MCF 10A (cell line): ENCODE data around the gene MYRIP. TPM values are rescaled to one million over a fixed set of nuclear protein-coding genes. Genes with fewer than 3 reads are reported as not detected.

Source experiments
- BruUV-seq: library from RNA; stranded (reverse); fragments of 400-500 nt; replicated peaks from 2 replicates; lab custom pipeline; 2021; lab: Mats Ljungman, UMichigan
- CTCF ChIA-PET: fragments of 300-600 bp; sonication (Branson Sonifier 250); formaldehyde crosslinking; extraction: SDS; loops from one replicate; lab custom pipeline; 2021; ENCODE audit warnings: antibody characterized with exemption, inconsistent platforms; lab: Yijun Ruan, JAX
- POLR2A ChIA-PET: fragments of 300-600, 350-650 bp; sonication (Branson Sonifier 250); formaldehyde crosslinking; extraction: SDS; loops from one replicate; lab custom pipeline; 2020; ENCODE audit warnings: antibody characterized with exemption, inconsistent platforms; lab: Yijun Ruan, JAX
- DNase-seq: peaks from one replicate; pipeline ENCODE4 v3.0.0-alpha.2; 2018; ENCODE audit not compliant: unreplicated experiment
- H3K27ac Mint-ChIP-seq: one replicate; pipeline ENCODE4 v1.8.0; 2022; ENCODE audit warnings: mild to moderate bottlenecking, low read depth, mixed read lengths; ENCODE audit not compliant: unreplicated experiment
- H3K27me3 Mint-ChIP-seq: one replicate; pipeline ENCODE4 v1.8.0; 2022; ENCODE audit warnings: mixed read lengths; ENCODE audit not compliant: insufficient read depth, unreplicated experiment
- H3K36me3 Mint-ChIP-seq: one replicate; pipeline ENCODE4 v1.8.0; 2022; ENCODE audit warnings: mild to moderate bottlenecking, moderate library complexity, mixed read lengths; ENCODE audit not compliant: insufficient read depth, unreplicated experiment
- H3K4me1 Mint-ChIP-seq: one replicate; pipeline ENCODE4 v1.8.0; 2022; ENCODE audit warnings: mixed read lengths; ENCODE audit not compliant: insufficient read depth, unreplicated experiment
- H3K4me3 Mint-ChIP-seq: one replicate; pipeline ENCODE4 v1.8.0; 2022; ENCODE audit warnings: mild to moderate bottlenecking, moderate library complexity, mixed read lengths; ENCODE audit not compliant: unreplicated experiment
- H3K9me3 Mint-ChIP-seq: one replicate; pipeline ENCODE4 v1.8.0; 2022; ENCODE audit warnings: mixed read lengths; ENCODE audit not compliant: unreplicated experiment
- CTCF ChIP-seq: fragments of 200-600 bp; IDR thresholded peaks from one replicate; pipeline ENCODE4 v1.8.0; 2022; ENCODE audit warnings: antibody characterized with exemption, mild to moderate bottlenecking; ENCODE audit not compliant: unreplicated experiment
- intact Hi-C: fragments of 100-400 bp; cut with micrococcal nuclease; formaldehyde crosslinking; loops from 2 replicates; pipeline ENCODE4 v1.14.1; 2022
- total RNA-seq: library from RNA; stranded (reverse); gene quantifications from 2 replicates; pipeline ENCODE4 v1.2.3, GENCODE V29; 2022

MYRIP gene
- total RNA-seq, 1 experiment from 2014 or later, result 0.19 TPM

GRCh38 chr3:40181182-40181581, 371.8 kb downstream of the MYRIP start:
- peaks cover 6% of the 10 kb centered on the region for H3K4me1 Mint-ChIP-seq
- no peak overlapping the region for H3K4me3 Mint-ChIP-seq
- no peak for DNase-seq
- H3K27me3 Mint-ChIP-seq, result no peaks in the 10 kb centered on the region
- H3K36me3 Mint-ChIP-seq, result no peaks in the 10 kb centered on the region
- H3K9me3 Mint-ChIP-seq, result no peaks in the 10 kb centered on the region
- ChIA-PET POLR2A (no interaction called here), CTCF (interaction anchor here (0.6 to 6.3 kb wide), 16 partner anchors 9 to 733 kb away, joined by 3 to 106 read pairs (median 16); no protein-coding TSS in a partner anchor)
- H3K27ac Mint-ChIP-seq, result no peak overlapping the region
- no TSS peak for BruUV-seq
- TF ChIP-seq CTCF, result no peak
- intact Hi-C loops, result no loop called here

- intact Hi-C loops, result no loop called here
- CTCF ChIA-PET, result interaction anchor here (0.6 to 11.8 kb wide), 7 partner anchors 129 to 1013 kb away, joined by 3 to 452 read pairs (median 4); partner anchors contain the start of gene EIF1B
These were observed 375.8 kb downstream of the MYRIP start for GRCh38 chr3:40185029-40185695.

GRCh38 chr3:40186508-40186907, 377.1 kb downstream of the MYRIP start:
- no TSS peak for BruUV-seq
- DNase-seq, result no peak
- TF ChIP-seq CTCF, result no peak
- no peaks in the 10 kb centered on the region for H3K36me3 Mint-ChIP-seq
- H3K4me1 Mint-ChIP-seq, result peaks cover 6% of the 10 kb centered on the region
- ChIA-PET POLR2A (interaction anchor here (1.2 kb wide), 1 partner anchor 124 kb away, joined by 9 read pairs; no protein-coding TSS in a partner anchor), CTCF (interaction anchor here (0.6 to 11.8 kb wide), 7 partner anchors 8 to 720 kb away, joined by 3 to 452 read pairs (median 3); partner anchors contain the start of gene EIF1B)
- H3K9me3 Mint-ChIP-seq, result no peaks in the 10 kb centered on the region
- no peaks in the 10 kb centered on the region for H3K27me3 Mint-ChIP-seq
- H3K4me3 Mint-ChIP-seq, result no peak overlapping the region
- intact Hi-C loops, result no loop called here
- no peak overlapping the region for H3K27ac Mint-ChIP-seq

More at GRCh38 chr3:40185029-40185695, 375.8 kb downstream of the MYRIP start:
- no peak overlapping the region for H3K4me3 Mint-ChIP-seq
- H3K27me3 Mint-ChIP-seq, result no peaks in the 10 kb centered on the region
- no peak for TF ChIP-seq CTCF
- BruUV-seq, result no TSS peak
- no peak for DNase-seq
- peaks cover 6% of the 10 kb centered on the region for H3K4me1 Mint-ChIP-seq
- H3K36me3 Mint-ChIP-seq, result no peaks in the 10 kb centered on the region
- no peaks in the 10 kb centered on the region for H3K9me3 Mint-ChIP-seq
- no peak overlapping the region for H3K27ac Mint-ChIP-seq
- POLR2A ChIA-PET, result no interaction called here

GRCh38 chr3:40187945-40188344, 378.5 kb downstream of the MYRIP start:
- no peak overlapping the region for H3K27ac Mint-ChIP-seq
- peaks cover 9% of the 10 kb centered on the region for H3K4me1 Mint-ChIP-seq
- no TSS peak for BruUV-seq
- ChIA-PET POLR2A (no interaction called here), CTCF (interaction anchor here (1.1 to 11.8 kb wide), 5 partner anchors 9 to 645 kb away, joined by 3 to 452 read pairs (median 7); partner anchors contain the start of gene EIF1B)
- DNase-seq, result no peak
- intact Hi-C loops, result no loop called here
- TF ChIP-seq CTCF, result no peak
- H3K36me3 Mint-ChIP-seq, result no peaks in the 10 kb centered on the region
- no peak overlapping the region for H3K4me3 Mint-ChIP-seq
- H3K9me3 Mint-ChIP-seq, result no peaks in the 10 kb centered on the region
- no peaks in the 10 kb centered on the region for H3K27me3 Mint-ChIP-seq
